ENCODE data around the gene DNASE1L1.

DNASE1L1 gene

DNA sequence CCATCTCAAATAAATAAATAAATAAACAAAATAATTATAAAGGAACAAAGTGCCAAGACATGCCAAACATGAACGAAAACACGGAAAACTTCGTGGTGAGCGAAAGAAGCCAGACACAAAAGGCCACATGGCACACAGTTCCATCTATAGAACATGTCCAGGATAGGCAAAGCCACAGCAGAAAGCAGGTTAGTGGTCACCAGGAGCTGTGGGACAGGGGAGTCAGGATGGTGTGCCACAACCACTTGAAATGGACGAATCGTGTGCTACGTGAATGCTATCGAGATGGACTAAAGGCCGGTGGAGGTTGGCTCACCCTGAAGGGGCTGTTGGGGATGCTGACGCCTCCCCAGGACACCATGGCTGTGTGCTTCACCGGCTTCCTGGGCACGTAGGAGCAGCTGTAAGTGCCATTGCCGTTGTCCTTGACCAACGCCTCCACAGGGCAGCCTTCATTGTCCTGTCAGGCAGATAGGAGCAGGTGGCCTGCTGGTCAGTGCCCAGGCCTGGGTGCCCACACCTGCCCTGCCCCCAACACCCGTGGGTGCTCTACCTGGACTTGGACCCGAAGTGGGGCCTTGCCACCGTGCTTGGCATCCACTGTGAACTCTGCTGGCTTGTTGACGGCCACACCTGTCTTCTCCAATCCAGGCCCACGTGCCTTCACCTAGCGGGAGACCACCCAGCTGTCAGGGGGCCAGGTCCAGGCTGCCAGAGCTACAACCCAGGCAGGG is 45.2 kb downstream of the DNASE1L1 start:
- Histone ChIP-seq H3K36me3 (ENCODE audit: control insufficient read depth, insufficient read depth, low read length) (peaks cover 76% of the 10 kb centered on the region), H3K9me3 (ENCODE audit: control insufficient read depth, low read length) (no peaks in the 10 kb centered on the region), H3K4me1 (ENCODE audit: control insufficient read depth, insufficient read depth, low read length, poor library complexity, severe bottlenecking) (peaks cover 10% of the 10 kb centered on the region), H3K27ac (ENCODE audit: low read depth, low read length, severe bottlenecking) (no peak overlapping the region), H3K4me3 (ENCODE audit: extremely low read depth, insufficient read depth, low read length, poor library complexity, severe bottlenecking) (no peak overlapping the region)
- 97 to 98% methylated on average over 11 to 12 of the region's 20 CpGs for WGBS, 2 experiments (ENCODE audit: insufficient coverage in 2 of 2)

DNA sequence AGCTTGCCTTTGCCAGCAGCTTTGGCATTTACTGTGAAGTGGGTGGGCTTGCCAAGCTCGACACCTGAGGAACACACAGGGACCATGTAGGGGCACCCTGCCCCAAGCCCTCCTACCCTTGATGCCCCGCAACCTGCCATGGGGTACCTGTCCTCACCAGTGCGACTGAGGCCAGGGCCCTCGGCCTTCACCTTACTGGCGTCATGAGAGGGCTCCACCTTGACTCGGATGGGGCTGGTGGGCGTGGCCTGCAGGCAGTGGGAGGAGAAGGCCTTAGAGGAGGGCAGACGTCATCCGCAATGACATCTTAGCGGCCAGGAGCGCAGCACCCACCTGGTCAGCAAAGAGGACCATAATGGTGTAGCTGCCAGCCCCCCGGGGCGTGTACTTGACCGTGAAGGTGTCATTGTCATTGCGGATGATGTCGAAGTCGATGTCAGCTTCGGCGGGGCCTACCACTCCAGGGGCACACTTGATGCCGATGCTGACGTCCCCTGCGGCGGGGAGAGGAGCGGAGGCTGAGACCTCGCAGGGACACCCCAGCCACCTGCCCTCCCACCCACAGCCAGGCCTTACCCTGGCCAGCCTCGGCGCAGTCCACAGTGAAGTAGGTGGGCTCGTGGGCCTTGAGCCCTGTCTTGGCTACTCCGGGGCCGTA is 46.8 kb downstream of the DNASE1L1 start:
- WGBS, 2 experiments (ENCODE audit: insufficient coverage in 2 of 2), result 96% methylated on average over 7 to 18 of the region's 30 CpGs
- Histone ChIP-seq H3K9me3 (ENCODE audit: control insufficient read depth, low read length) (no peaks in the 10 kb centered on the region), H3K27ac (ENCODE audit: low read depth, low read length, severe bottlenecking) (no peak overlapping the region), H3K4me3 (ENCODE audit: extremely low read depth, insufficient read depth, low read length, poor library complexity, severe bottlenecking) (no peak overlapping the region), H3K36me3 (ENCODE audit: control insufficient read depth, insufficient read depth, low read length) (peaks cover 82% of the 10 kb centered on the region), H3K4me1 (ENCODE audit: control insufficient read depth, insufficient read depth, low read length, poor library complexity, severe bottlenecking) (peaks cover 3% of the 10 kb centered on the region)

DNA sequence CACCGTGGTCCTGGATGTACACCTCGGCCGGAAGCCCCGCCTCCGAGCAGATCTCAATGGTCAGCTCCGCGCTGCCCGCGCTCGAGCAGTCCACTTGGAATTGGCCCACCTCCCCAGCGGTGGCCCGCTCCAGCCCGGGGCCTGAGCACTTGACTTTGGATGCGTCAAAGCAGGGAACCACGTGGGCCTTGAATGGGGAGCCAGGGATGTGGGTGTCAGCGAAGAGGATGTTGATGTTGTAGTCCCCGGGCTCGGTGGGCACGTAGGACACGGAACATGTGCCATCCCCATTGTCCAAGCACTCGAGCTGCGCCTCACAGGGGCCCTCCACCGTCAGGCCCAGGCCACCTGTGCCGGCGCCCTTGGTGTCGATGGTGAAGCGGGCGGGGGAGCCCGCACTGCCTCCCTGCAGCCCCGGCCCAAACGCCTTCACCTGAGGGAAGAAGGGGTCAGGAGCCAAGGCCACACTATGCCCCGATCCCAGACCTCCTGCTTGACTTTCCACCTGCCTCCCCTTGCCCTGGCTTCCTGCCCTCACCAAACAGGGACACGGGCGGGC is 48.8 kb downstream of the DNASE1L1 start:
- Histone ChIP-seq H3K4me3 (ENCODE audit: extremely low read depth, insufficient read depth, low read length, poor library complexity, severe bottlenecking) (no peak overlapping the region), H3K27ac (ENCODE audit: low read depth, low read length, severe bottlenecking) (no peak overlapping the region), H3K36me3 (ENCODE audit: control insufficient read depth, insufficient read depth, low read length) (peaks cover 68% of the 10 kb centered on the region), H3K4me1 (ENCODE audit: control insufficient read depth, insufficient read depth, low read length, poor library complexity, severe bottlenecking) (no peaks in the 10 kb centered on the region), H3K9me3 (ENCODE audit: control insufficient read depth, low read length) (no peaks in the 10 kb centered on the region)
- WGBS, 2 experiments (ENCODE audit: insufficient coverage in 2 of 2), result 94 to 98% methylated on average over 12 to 15 of the region's 34 CpGs

DNA sequence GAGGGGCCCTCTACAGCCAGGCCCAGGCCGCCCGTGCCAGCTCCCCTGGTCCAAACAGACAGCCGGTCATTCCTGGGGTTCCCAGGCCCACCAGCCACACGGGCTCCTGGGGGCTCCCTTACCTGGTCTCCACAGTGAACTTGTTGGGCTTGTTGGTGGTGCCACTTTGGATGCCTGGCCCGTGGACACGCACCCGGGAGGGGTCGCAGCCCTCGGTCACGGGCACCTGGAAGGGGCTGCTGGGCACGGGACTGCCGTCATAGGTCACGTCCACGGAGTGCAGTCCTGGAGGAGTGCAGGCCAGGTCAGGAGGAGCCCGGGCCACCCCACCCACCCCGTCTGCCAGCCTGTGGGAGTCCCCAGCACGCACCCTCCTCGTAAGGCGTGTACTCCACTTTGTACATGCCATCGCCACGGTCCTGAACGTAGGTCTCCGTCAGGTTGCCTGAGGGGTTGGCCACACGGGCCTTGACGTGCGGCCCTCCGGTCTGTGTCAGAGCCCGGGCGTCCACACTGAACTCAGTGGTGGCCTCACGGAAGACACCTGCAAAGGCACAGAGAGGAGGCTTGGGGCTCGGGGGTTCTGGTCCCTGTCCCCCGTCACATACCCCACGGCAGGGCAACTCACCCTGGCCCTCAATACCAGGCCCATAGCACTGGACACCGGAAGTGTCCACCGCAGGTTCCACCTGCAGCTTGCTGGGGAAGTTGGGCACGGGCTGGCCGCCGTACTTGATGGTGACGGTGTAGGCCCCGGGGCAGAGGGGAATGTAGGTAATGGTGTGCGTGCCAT is 49.5 kb downstream of the DNASE1L1 start:
- no peak overlapping the region for H3K27ac ChIP-seq (ENCODE audit: low read depth, low read length, severe bottlenecking)
- H3K36me3 ChIP-seq (ENCODE audit: control insufficient read depth, insufficient read depth, low read length), result peaks cover 69% of the 10 kb centered on the region
- H3K4me1 ChIP-seq (ENCODE audit: control insufficient read depth, insufficient read depth, low read length, poor library complexity, severe bottlenecking), result no peaks in the 10 kb centered on the region
- H3K9me3 ChIP-seq (ENCODE audit: control insufficient read depth, low read length), result no peaks in the 10 kb centered on the region
- WGBS, 2 experiments (ENCODE audit: insufficient coverage in 2 of 2), result 96% methylated on average over 23 of the region's 41 CpGs
- H3K4me3 ChIP-seq (ENCODE audit: extremely low read depth, insufficient read depth, low read length, poor library complexity, severe bottlenecking), result no peak overlapping the region

DNA sequence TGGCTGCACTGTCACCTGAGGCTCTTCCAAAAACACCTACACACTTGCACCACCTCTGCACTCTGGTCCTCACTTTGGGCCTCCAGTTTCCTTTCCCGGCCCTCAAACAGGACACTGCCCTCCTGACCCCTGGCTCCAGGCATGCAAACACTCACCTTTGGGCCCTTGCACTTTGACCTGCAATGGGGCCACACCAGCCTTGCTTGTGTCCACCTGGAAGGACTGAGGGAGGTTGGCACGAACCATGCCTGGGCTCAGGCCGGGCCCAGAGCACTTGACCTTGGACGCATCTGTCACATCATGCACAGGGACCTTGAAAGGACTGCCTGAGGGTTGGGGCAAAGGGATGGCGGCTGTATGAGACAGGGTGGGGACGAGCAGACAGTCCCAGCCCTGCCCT is 50.2 kb downstream of the DNASE1L1 start:
- Histone ChIP-seq H3K4me3 (ENCODE audit: extremely low read depth, insufficient read depth, low read length, poor library complexity, severe bottlenecking) (no peak overlapping the region), H3K4me1 (ENCODE audit: control insufficient read depth, insufficient read depth, low read length, poor library complexity, severe bottlenecking) (no peaks in the 10 kb centered on the region), H3K9me3 (ENCODE audit: control insufficient read depth, low read length) (no peaks in the 10 kb centered on the region), H3K36me3 (ENCODE audit: control insufficient read depth, insufficient read depth, low read length) (peaks cover 63% of the 10 kb centered on the region), H3K27ac (ENCODE audit: low read depth, low read length, severe bottlenecking) (no peak overlapping the region)
- 96 to 100% methylated on average over 4 to 5 of the region's 6 CpGs for WGBS, 2 experiments (ENCODE audit: insufficient coverage in 2 of 2)

DNA sequence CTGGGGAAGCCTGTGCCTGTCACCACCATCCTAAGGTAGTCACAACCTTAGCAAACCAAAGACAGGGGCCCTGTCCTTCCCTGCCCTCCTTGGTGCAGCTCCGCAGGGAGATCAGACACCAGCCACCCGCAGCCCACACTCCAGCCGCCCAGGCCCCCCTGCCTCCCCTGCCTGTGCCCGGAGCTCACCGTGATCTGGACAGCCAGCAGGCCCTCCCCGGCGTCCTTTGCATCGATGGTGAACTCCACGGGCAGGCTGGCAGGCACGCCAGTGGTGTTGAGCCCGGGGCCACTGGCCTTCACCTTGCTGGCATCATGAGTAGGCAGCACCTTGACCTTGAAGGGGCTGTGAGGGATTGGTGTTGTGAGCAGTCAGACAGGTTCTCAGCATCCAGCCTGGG is 51.0 kb downstream of the DNASE1L1 start:
- no peaks in the 10 kb centered on the region for H3K9me3 ChIP-seq (ENCODE audit: control insufficient read depth, low read length)
- no peaks in the 10 kb centered on the region for H3K4me1 ChIP-seq (ENCODE audit: control insufficient read depth, insufficient read depth, low read length, poor library complexity, severe bottlenecking)
- WGBS, 2 experiments (ENCODE audit: insufficient coverage in 2 of 2), result 96 to 100% methylated on average over 3 to 6 of the region's 11 CpGs
- H3K36me3 ChIP-seq (ENCODE audit: control insufficient read depth, insufficient read depth, low read length), result peaks cover 63% of the 10 kb centered on the region
- no peak overlapping the region for H3K4me3 ChIP-seq (ENCODE audit: extremely low read depth, insufficient read depth, low read length, poor library complexity, severe bottlenecking)
- no peak overlapping the region for H3K27ac ChIP-seq (ENCODE audit: low read depth, low read length, severe bottlenecking)

DNA sequence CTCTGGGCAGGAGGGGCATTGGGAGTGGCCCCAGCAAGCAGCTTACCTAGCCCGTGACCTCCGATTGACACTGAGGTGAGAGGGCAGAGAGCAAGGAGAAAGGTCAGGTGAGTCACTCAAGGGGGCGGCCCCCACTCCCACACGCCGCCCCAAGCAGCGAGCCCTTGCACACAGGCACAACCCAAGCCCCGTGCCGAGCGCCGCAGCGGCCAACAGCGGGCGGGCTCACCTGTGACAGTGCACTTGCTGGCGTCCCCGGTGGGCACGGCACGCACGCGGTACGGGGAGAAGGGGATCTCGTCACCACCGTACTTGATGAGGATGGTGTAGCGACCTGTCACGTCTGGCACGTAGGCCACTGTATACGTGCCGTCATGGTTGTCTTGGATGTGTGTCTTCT is 51.8 kb downstream of the DNASE1L1 start:
- H3K9me3 ChIP-seq (ENCODE audit: control insufficient read depth, low read length), result no peaks in the 10 kb centered on the region
- no peak overlapping the region for H3K27ac ChIP-seq (ENCODE audit: low read depth, low read length, severe bottlenecking)
- H3K4me1 ChIP-seq (ENCODE audit: control insufficient read depth, insufficient read depth, low read length, poor library complexity, severe bottlenecking), result no peaks in the 10 kb centered on the region
- no peak overlapping the region for H3K4me3 ChIP-seq (ENCODE audit: extremely low read depth, insufficient read depth, low read length, poor library complexity, severe bottlenecking)
- WGBS, 2 experiments (ENCODE audit: insufficient coverage in 2 of 2), result 94 to 98% methylated on average over 14 to 26 of the region's 27 CpGs
- peaks cover 60% of the 10 kb centered on the region for H3K36me3 ChIP-seq (ENCODE audit: control insufficient read depth, insufficient read depth, low read length)

DNA sequence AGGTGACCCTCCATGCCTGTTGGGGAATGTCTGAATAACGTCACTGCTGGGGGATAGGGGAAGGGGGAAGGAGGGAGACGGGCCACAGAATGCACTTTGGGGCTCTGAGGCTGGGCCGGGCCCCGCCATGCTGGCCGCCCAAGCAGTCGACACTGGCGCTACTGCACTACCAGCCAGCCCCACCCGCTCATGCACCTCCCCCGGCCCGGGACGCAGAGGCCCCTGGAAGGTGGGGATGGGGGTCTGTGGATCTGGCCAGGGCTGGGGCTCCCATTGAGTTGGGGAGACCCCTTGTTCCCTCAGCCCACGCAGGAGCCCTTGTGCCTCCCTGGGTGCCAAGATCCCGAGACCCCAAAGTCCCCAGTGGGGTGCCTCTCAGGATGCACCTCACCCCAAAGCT is 52.5 kb downstream of the DNASE1L1 start:
- Histone ChIP-seq H3K4me3 (ENCODE audit: extremely low read depth, insufficient read depth, low read length, poor library complexity, severe bottlenecking) (no peak overlapping the region), H3K36me3 (ENCODE audit: control insufficient read depth, insufficient read depth, low read length) (peaks cover 62% of the 10 kb centered on the region), H3K4me1 (ENCODE audit: control insufficient read depth, insufficient read depth, low read length, poor library complexity, severe bottlenecking) (no peaks in the 10 kb centered on the region), H3K27ac (ENCODE audit: low read depth, low read length, severe bottlenecking) (no peak overlapping the region), H3K9me3 (ENCODE audit: control insufficient read depth, low read length) (no peaks in the 10 kb centered on the region)
- 97% methylated on average over 5 of the region's 13 CpGs; no CpG with 5 or more reads in 1 of the 2 experiments for WGBS, 2 experiments (ENCODE audit: insufficient coverage in 2 of 2)

DNA sequence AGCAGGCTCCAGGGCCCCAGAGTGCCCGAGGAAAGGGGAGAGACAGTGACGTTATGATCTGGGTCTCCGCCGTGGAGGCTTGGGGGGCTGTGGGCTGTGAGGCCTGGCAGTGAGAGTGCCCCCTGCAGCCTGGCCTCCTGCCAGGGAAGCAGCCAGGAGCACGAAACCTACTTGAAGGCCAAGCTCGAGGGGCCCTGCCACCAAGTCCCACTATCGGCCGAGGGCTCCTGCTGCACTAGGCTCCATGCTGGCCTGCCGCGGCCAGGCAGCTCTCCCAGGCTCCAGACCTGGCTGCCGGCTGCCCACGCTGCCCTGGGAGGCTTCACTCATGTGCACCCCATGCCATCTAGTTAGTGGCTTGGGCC is 53.3 kb downstream of the DNASE1L1 start:
- no peaks in the 10 kb centered on the region for H3K4me1 ChIP-seq (ENCODE audit: control insufficient read depth, insufficient read depth, low read length, poor library complexity, severe bottlenecking)
- no peaks in the 10 kb centered on the region for H3K9me3 ChIP-seq (ENCODE audit: control insufficient read depth, low read length)
- no peak overlapping the region for H3K27ac ChIP-seq (ENCODE audit: low read depth, low read length, severe bottlenecking)
- no peak overlapping the region for H3K4me3 ChIP-seq (ENCODE audit: extremely low read depth, insufficient read depth, low read length, poor library complexity, severe bottlenecking)
- 97 to 100% methylated on average over 2 to 10 of the region's 12 CpGs for WGBS, 2 experiments (ENCODE audit: insufficient coverage in 2 of 2)
- peaks cover 63% of the 10 kb centered on the region for H3K36me3 ChIP-seq (ENCODE audit: control insufficient read depth, insufficient read depth, low read length)

DNA sequence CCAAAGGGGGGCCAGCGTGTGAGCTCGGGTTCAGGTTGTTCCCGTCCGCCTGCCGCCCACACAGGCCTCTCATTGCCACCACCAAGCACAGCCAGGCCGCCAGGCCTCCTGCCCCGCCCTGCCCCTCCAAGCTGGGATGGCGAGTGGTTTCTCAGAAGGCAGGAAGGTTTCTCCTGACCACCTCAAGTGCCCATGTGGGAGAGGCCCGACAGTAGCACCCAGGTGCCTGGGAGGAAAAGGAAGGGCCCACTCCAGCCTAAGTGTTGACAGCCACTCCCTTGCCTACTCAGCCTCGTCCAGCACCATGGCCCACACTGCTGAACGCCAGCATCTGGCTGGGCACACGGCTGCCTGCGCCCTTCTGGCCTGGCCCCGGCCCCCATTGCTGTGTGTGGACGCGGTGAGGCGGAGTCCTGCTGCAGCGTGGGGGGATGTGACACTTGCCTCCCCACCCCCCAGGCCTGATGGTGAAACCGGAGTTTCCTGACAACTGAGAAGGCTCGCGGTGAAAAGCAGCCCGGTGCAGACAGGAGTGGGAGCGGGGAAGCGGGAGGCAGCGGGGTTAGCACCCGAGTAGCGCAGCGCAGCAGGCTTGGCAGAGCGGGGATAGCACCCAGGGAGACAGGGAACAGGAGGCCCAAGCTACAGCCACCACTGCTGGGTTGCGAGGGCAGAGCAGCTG is 53.8 kb downstream of the DNASE1L1 start:
- H3K36me3 ChIP-seq (ENCODE audit: control insufficient read depth, insufficient read depth, low read length), result peaks cover 64% of the 10 kb centered on the region
- 96 to 98% methylated on average over 8 to 14 of the region's 30 CpGs for WGBS, 2 experiments (ENCODE audit: insufficient coverage in 2 of 2)
- no peak overlapping the region for H3K27ac ChIP-seq (ENCODE audit: low read depth, low read length, severe bottlenecking)

More for the DNA sequence above, 53.8 kb downstream of the DNASE1L1 start:
- no peak overlapping the region for H3K4me3 ChIP-seq (ENCODE audit: extremely low read depth, insufficient read depth, low read length, poor library complexity, severe bottlenecking)
- no peaks in the 10 kb centered on the region for H3K4me1 ChIP-seq (ENCODE audit: control insufficient read depth, insufficient read depth, low read length, poor library complexity, severe bottlenecking)
- H3K9me3 ChIP-seq (ENCODE audit: control insufficient read depth, low read length), result no peaks in the 10 kb centered on the region

All from mesodermal cell (in vitro differentiated cells).